SH-SY5Y (cell line): ENCODE results near the gene CASP3.

Experiments
- GATA2 ChIP-seq: IDR thresholded peaks from 2 replicates; pipeline ENCODE4 v1.6.1; 2011; ENCODE audit warnings: mild to moderate bottlenecking, low read depth, low read length
- GATA3 ChIP-seq: IDR thresholded peaks from 2 replicates; pipeline ENCODE4 v1.6.1; 2011; ENCODE audit warnings: low read depth, mild to moderate bottlenecking, low read length, moderate library complexity

The CASP3 gene

DNA sequence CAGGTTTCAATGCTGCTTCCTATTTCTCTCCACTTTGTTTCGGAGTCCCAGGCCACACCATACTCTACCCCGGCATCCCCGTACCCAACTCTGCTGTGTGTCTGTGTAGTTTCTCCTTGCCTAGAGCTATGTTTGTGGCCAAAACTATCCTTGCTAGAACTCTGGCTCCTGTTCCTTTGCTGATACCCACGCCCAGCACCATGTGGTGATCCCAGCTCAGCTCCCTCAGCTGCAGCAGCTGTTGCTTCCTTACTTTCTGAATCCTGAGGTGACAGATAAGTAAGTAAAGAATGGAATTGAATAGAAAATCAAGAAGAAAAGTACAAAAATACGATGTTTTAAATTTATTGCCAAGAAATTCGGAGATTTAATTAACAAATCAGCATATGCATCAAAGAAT lies 55.8 kb downstream of the CASP3 start:
- no peak for TF ChIP-seq GATA3
- TF ChIP-seq GATA2: no peak

- TF ChIP-seq GATA2: no peak
- no peak for TF ChIP-seq GATA3
Measured at GRCh38 chr4:184591070-184591677, 58.1 kb downstream of the CASP3 start.

- TF ChIP-seq GATA3: no peak
- TF ChIP-seq GATA2: no peak
Measured at GRCh38 chr4:184590196-184590595, 59.1 kb downstream of the CASP3 start.

DNA sequence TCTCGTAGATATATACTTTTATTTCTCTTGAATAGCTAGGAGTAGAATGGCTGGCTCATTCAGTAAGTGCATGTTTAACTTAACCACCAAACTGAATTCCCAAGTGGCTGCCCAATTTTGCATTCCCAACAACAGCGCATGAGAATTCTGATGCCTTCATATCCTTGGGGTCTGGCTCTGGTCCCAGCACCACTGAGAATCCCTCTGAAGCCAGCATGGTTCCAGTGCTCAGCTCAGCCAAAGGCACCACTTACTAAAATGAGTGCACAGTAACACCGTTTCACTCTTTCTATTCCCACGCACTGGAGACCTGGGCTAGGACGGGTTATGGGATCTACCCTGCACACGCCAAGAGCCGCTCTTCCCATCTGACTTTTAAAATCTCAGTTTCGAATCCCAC lies 60.4 kb downstream of the CASP3 start:
- no peak for TF ChIP-seq GATA3
- TF ChIP-seq GATA2: no peak

DNA sequence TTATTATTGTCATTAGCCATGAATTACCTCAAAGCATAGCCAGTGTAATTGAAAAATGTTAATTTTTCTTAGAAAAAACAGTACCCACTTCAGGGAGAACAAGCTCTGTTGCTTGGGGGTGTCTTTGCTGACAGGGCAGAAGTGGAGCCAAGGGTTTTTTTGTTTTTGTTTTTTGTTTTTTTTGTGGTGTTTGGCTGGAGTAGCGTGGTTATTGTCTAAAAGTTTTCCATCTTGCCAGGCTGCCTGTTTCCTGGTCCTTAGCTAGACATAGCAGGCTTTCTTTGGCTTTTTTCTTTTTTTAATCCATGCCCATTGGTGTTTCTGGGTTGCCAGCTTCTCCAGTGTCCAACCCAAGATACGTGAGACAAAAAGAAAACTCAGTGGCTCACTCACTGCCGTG lies 61.5 kb downstream of the CASP3 start:
- TF ChIP-seq GATA3: no peak
- no peak for TF ChIP-seq GATA2

- no peak for TF ChIP-seq GATA3
- no peak for TF ChIP-seq GATA2
Measured at GRCh38 chr4:184587221-184587620, 62.0 kb downstream of the CASP3 start.

DNA sequence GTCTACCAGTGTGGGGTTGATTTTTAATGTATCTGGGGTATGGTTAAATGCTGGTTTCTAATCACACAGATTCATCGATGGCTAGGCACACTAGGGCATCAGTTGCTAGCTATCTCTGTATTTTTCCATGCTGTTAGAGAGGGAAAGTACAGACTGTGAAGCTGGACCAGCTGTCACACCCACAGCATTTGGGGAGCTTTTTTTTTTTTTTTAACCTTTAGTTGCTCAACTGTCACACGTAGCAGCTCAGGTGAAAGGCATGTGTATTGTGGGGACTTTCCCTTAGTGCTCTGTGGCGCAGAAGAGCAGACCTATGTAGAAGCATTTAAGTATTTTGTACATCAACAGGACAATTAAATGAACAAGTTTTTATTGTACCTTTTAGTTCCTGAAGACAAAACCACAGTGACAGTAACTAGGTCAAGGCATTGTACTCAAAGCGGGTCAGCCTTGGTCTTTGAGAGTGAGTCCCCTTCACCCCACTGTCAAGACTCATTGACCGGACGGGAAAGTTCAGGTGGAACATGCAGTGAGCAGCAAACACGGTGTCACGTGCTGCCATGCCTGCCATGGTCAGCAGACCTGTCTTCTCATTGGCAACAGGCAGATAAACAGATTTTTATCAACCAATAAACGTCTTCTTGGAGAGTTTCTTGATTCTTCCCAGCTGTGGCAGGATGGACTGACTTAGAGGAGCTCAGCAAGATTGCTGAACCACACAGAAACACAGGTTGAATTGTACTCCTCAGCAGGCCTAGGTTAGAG lies 65.3 kb downstream of the CASP3 start:
- TF ChIP-seq GATA2 (no peak), GATA3 (no peak)
